Measurements from ENCODE around the gene TRABD2B.
"Not testable (repeated sequence)": the region's sequence is repeated elsewhere in the genome, so short reads cannot be mapped to it uniquely, and the experiment has no call there.

TRABD2B gene

DNA sequence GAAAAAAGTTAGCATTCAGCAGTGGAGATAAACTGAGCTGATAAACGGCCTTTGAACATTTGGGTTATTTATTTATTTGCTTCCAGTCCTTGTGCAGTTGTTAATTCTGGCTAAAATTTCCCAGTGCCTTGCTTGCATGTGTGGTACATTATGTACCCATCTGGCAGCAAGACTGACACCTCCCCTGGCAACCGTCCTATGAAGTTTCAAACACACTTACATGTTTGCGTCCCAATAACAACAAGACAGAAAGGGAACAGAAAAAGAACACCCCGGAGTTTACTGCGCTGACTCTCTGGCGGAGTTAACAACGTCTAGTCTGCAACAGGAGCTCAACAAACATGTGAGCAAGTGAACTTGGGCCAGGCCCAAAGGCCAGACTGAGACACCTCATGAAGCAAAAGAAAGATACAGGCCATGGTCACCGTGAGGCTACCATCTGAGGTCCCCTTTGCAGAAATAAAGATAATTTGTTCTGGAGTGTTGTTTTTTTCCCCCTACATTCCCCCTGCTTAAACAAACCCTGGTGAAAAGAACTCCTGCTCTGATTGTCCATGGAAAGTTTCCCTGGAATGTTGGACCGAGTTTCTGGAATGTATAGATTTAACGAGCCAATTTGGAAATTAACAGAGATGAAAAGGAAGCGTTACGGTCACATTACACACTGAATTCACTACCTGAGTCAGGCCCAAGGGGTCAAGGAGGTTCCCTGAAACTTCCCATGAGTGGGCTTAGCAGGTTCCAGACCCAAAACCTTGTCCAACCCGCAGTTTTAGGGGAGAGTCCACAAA lies 33.4 kb downstream of the TRABD2B start:
- no peak for DNase-seq

- DNase-seq, result no peak
Measured at GRCh38 chr1:47962750-47963492, 34.3 kb downstream of the TRABD2B start.

DNA sequence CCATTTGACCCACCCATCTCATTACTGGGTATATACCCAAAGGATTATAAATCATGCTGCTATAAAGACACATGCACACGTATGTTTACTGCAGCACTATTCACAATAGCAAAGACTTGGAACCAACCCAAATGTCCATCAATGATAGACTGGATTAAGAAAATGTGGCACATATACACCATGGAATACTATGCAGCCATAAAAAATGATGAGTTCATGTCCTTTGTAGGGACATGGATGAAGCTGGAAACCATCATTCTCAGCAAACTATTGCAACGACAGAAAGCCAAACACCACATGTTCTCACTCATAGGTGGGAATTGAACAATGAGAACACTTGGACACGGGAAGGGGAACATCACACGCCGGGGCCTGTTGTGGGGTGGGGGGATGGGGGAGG lies 35.4 kb downstream of the TRABD2B start:
- not testable (repeated sequence) for DNase-seq

- not testable (repeated sequence) for DNase-seq
Measured at GRCh38 chr1:47956491-47956890, 40.7 kb downstream of the TRABD2B start.

GRCh38 chr1:47953661-47954060 lies 43.5 kb downstream of the TRABD2B start:
- DNase-seq, result no peak

GRCh38 chr1:47951545-47952235 lies 45.5 kb downstream of the TRABD2B start:
- DNase-seq, result no peak

DNA sequence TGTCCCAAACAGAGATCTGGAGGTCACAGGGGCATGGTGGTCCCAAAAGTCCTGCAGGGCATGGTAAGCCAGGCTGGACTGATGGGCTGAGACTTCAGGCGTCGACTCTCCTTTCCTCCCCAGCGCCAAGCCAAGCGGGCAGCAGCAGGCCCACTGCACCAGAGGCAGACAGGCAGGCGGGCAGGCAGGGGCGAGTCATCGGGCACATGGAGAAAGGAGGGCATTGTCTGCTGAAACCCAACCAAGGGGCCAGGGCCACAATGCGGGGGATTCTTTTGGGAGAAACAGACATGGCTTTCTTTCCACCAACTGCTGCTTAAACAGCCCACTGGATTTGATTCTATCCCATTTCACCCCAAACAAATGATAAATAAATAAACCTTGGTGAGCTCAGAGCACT lies 46.2 kb downstream of the TRABD2B start:
- no peak for DNase-seq

- DNase-seq, result no peak
Measured at GRCh38 chr1:47950471-47950870, 46.7 kb downstream of the TRABD2B start.

- no peak for DNase-seq
Measured at GRCh38 chr1:47948126-47948525, 49.1 kb downstream of the TRABD2B start.

GRCh38 chr1:47947531-47947930 lies 49.7 kb downstream of the TRABD2B start:
- DNase-seq, result no peak

GRCh38 chr1:47944561-47944960 lies 52.6 kb downstream of the TRABD2B start:
- no peak for DNase-seq

GRCh38 chr1:47942240-47942629 lies 55.0 kb downstream of the TRABD2B start:
- DNase-seq, result no peak

- DNase-seq, result no peak
Measured at GRCh38 chr1:47941609-47942239, 55.5 kb downstream of the TRABD2B start.

DNA sequence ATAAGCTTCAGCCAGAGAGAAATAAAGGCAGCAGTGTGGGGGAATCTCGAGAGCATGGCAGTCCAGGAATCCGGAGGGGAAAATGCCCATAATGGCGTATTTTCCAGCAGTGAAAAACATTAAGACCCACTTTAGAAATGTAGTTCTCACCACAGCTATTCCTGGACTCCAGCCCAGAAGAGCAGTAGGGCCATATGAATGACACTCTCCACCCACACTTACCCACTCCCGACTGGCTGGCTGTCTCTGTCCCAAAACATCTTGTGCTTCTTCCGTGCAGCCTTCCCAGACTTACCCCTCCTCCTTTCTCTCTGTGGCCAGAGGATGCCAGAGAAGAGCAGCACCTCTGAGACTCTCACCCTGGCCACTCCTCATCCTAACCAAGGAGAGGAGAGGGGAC lies 56.4 kb downstream of the TRABD2B start:
- DNase-seq, result no peak

- no peak for DNase-seq
Measured at GRCh38 chr1:47940326-47940725, 56.9 kb downstream of the TRABD2B start.

- no peak for DNase-seq
Measured at GRCh38 chr1:47938520-47938919, 58.7 kb downstream of the TRABD2B start.

DNA sequence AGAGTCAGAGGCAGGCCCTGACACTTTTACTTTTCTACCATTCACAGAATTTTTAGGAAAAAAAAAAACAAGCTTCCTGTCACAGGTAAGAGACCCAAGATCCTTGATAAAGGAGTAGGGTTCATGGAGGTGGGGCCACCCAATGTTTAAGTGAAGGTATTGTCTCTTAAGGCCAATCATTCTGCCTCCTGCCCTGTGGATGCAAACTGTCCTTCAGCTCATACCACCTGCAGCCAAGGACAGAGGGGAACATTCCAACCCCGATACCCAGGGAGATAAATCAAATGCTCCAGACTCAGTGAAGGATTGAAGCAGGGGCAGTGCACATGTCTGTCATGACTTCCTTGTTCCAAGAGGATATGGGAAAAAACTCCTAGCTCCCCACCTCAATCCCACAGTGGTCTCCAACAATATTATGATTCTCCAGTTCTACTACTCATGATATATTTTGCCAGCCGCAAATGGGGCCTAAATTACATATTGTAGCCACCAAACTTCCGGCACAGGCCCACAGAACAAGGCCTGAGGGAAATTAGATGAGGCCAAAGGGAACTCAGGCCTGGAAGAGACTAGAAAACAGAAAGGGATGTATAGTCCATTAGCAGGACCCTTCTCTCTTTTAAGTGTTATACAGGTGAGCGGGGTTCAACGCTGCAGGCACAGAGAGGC lies 59.5 kb downstream of the TRABD2B start:
- DNase-seq, result no peak

GRCh38 chr1:47936916-47937551 lies 60.2 kb downstream of the TRABD2B start:
- no peak for DNase-seq

DNA sequence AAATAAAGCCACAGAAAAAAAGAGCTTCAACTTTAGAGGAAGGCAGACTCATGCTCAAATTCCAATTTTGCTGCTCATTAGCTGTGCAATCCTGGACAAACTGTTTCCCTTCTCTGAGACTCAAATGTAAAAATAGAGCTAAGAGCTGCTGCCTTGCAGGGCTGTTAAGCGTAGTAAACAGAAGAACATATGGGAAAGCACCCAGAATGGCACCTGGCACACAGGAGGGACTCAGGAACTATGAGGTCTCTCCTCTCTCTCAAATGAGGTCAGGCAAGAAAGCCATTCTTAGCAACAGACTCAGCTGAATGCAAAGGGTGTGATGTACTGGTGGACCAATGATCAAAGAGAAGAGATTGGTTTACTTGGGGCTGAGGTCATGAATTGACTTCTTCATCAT lies 61.3 kb downstream of the TRABD2B start:
- DNase-seq, result no peak

- no peak for DNase-seq
Measured at GRCh38 chr1:47935163-47935562, 62.0 kb downstream of the TRABD2B start.

- DNase-seq, result no peak
Measured at GRCh38 chr1:47934243-47934805, 62.9 kb downstream of the TRABD2B start.

DNA sequence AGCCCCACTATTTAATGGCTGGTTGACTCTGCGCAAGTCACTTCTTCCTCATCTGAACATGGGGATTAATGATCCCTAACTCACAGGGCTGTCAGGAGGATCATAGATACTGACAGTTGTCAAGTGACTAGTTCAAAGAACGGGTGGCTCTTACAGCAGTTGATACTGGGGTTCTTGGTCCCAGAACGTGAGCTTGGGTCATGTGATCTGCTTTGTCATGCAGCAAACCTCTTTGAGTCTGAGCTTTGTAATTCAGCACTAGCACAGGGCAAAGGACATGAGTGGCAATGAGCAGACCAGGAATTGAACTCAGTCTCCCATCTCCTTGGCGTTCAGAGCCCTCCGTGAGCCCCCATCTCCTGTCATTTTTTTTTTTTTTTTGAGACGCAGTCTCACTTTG lies 64.4 kb downstream of the TRABD2B start:
- DNase-seq, result no peak
